Erythroblast (primary cell): ENCODE measurements around the gene P2RX7.

Experiments used
- DNase-seq, 2 experiments: peaks; one replicate each; lab custom pipeline; 2025; lab: John Stamatoyannopoulos, UW
- GATA1 ChIP-seq: IDR thresholded peaks from 2 replicates; pipeline ENCODE4 v1.6.1; 2011; ENCODE audit warnings: low read depth, mild to moderate bottlenecking, control low read depth, low read length, moderate library complexity
- POLR2A ChIP-seq: IDR thresholded peaks from 2 replicates; pipeline ENCODE4 v1.6.1; 2011; ENCODE audit warnings: mild to moderate bottlenecking, low read length

The P2RX7 gene

GRCh38 chr12:121233628-121234020 lies 100.9 kb downstream of the P2RX7 start:
- TF ChIP-seq GATA1 (no peak), POLR2A (no peak)
- no peak for DNase-seq

- no peak for TF ChIP-seq POLR2A
- TF ChIP-seq GATA1 = no peak
- no peak for DNase-seq
Measured at GRCh38 chr12:121236776-121237175, 104.1 kb downstream of the P2RX7 start.

- TF ChIP-seq GATA1 = no peak
- no peak for TF ChIP-seq POLR2A
- no peak for DNase-seq
Measured at GRCh38 chr12:121237415-121237814, 104.7 kb downstream of the P2RX7 start.
